ENCODE measurements around the gene ALOX15B.

- TF ChIP-seq FOXC1 (CRISPR knock-in tag; IDR thresholded peaks at IDR 0.05; ENCODE audit: borderline replicate concordance) = no peak
- no peak for TF ChIP-seq PATZ1 (CRISPR knock-in tag; IDR thresholded peaks at IDR 0.05)
- TF ChIP-seq SALL1 (CRISPR knock-in tag; IDR thresholded peaks at IDR 0.05) = no peak
- TF ChIP-seq POLR2AphosphoS5 (IDR thresholded peaks at IDR 0.05; ENCODE audit: low read depth, low read length) = no peak
- TF ChIP-seq HDAC2 (CRISPR knock-in tag; IDR thresholded peaks at IDR 0.05) = no peak
- TF ChIP-seq YY1 (IDR thresholded peaks at IDR 0.05; ENCODE audit: insufficient read depth, insufficient replicate concordance, low read depth, low read length) = no peak
- TF ChIP-seq CREB1 (IDR thresholded peaks at IDR 0.05) = no peak
- TF ChIP-seq CREB1 (CRISPR knock-in tag; IDR thresholded peaks at IDR 0.05) = no peak
- TF ChIP-seq RFX1 (IDR thresholded peaks at IDR 0.05) = no peak
- no peak for TF ChIP-seq ZBTB25 (CRISPR knock-in tag; IDR thresholded peaks at IDR 0.05)
- no peak for TF ChIP-seq CBX2 (IDR thresholded peaks at IDR 0.05; ENCODE audit: low read depth, low read length)
- TF ChIP-seq CBX2 (CRISPR knock-in tag; IDR thresholded peaks at IDR 0.05; ENCODE audit: low read depth) = no peak
- TF ChIP-seq HOXA3 (CRISPR knock-in tag; IDR thresholded peaks at IDR 0.05) = no peak
- TF ChIP-seq EZH2 (conservative IDR thresholded peaks at IDR 0.05; ENCODE audit: low read depth, low read length) = no peak
- no peak for TF ChIP-seq SP2 (CRISPR knock-in tag; IDR thresholded peaks at IDR 0.05)
- TF ChIP-seq RAD51 (IDR thresholded peaks at IDR 0.05; ENCODE audit: borderline replicate concordance) = no peak
These were observed 43.0 kb downstream of the ALOX15B start for GRCh38 chr17:8081876-8082275.
